ENCODE measurements around the gene INCENP. TPM values are rescaled to one million over a fixed set of nuclear protein-coding genes. Genes with fewer than 3 reads are reported as not detected.

Gene INCENP
- total and polyA plus RNA-seq, 10 of the 15 experiments (the other 5 are each of a cell fraction or from before 2014, with no cell fraction given), result 1.4 to 96.8 (median 29.0) TPM

- in situ Hi-C loops (cut with MboI), result no loop called here
- H3K4me1 ChIP-seq (ENCODE audit: control insufficient read depth, insufficient read depth, low read length), result no peaks in the 10 kb centered on the region
- H3K4me2 ChIP-seq (ENCODE audit: control insufficient read depth, insufficient read depth), result no peak overlapping the region
- no TSS peak for BruUV-seq (replicated peaks)
- peaks cover 19% of the 10 kb centered on the region for H3K79me2 ChIP-seq (ENCODE audit: control insufficient read depth, insufficient read depth, low read length)
- no peak for DNase-seq (ENCODE audit: low read depth, low spot score)
- no peak for FAIRE-seq
- H3K27me3 ChIP-seq (replicated peaks in 1 of 2; ENCODE audit: control insufficient read depth in 2 of 2, insufficient read depth in 2 of 2, low read length in 1 of 2), result no peaks in the 10 kb centered on the region
- ChIA-PET SMC1A (ENCODE audit: uncharacterized antibody, unreplicated experiment) (no interaction called here), POLR2A (interaction anchor here (0.5 kb wide), 1 partner anchor 381 kb away, joined by 4 read pairs; no protein-coding TSS in a partner anchor), RAD21 (ENCODE audit: unreplicated experiment) (no interaction called here), CTCF (no interaction called here)
- no peak for ATAC-seq
- H2AFZ ChIP-seq (ENCODE audit: control insufficient read depth, low read depth, low read length), result no peak overlapping the region
- H3K9me3 ChIP-seq (replicated peaks; ENCODE audit: control insufficient read depth, insufficient read depth, low read length), result no peaks in the 10 kb centered on the region
- H4K20me1 ChIP-seq (ENCODE audit: control insufficient read depth, insufficient read depth), result no peaks in the 10 kb centered on the region
- 90% methylated on average over 7 of the region's 7 CpGs for WGBS (ENCODE audit: insufficient coverage, insufficient replicate concordance, low lambda C conversion rate, missing lambda C conversion rate)
- intact Hi-C loops (cut with micrococcal nuclease; ENCODE audit: unreplicated experiment), result no loop called here
- H3K27ac ChIP-seq (ENCODE audit: control insufficient read depth, insufficient read depth), result no peak overlapping the region
- peaks cover 41 to 55% of the 10 kb centered on the region in 2 experiments for H3K36me3 ChIP-seq (ENCODE audit: control insufficient read depth in 2 of 2, insufficient read depth in 2 of 2, low read length in 1 of 2)
- no peak overlapping the region for H3K9ac ChIP-seq (ENCODE audit: control insufficient read depth, insufficient read depth, low read length)
- H3K4me3 ChIP-seq, result no peak overlapping the region
- TF ChIP-seq ZNF207 (IDR thresholded peaks at IDR 0.05; ENCODE audit: borderline replicate concordance), result no peak
- no peak for TF ChIP-seq ZBTB40 (IDR thresholded peaks at IDR 0.05; ENCODE audit: borderline replicate concordance)
- TF ChIP-seq IRF4 (IDR thresholded peaks at IDR 0.05; ENCODE audit: low read depth, low read length), result no peak
- TF ChIP-seq IRF3 (IDR thresholded peaks at IDR 0.05), result no peak
- no peak for TF ChIP-seq RFX5 (IDR thresholded peaks at IDR 0.05; ENCODE audit: low read depth, low read length)
- no peak for TF ChIP-seq NBN (IDR thresholded peaks at IDR 0.05)
- no peak for TF ChIP-seq ETV6 (conservative IDR thresholded peaks at IDR 0.05 in 1 of 2, IDR thresholded peaks at IDR 0.05 in 1 of 2; ENCODE audit: borderline replicate concordance in 1 of 2, low read depth in 1 of 2)
- TF ChIP-seq ZNF592 (IDR thresholded peaks at IDR 0.05), result no peak
- no peak for TF ChIP-seq RAD21 (IDR thresholded peaks at IDR 0.05; ENCODE audit: insufficient read depth, low read depth, low read length)
- TF ChIP-seq CBFB (IDR thresholded peaks at IDR 0.05; ENCODE audit: low read depth), result no peak
- TF ChIP-seq SRF (IDR thresholded peaks at IDR 0.05; ENCODE audit: low read depth in 2 of 2, low read length in 2 of 2), result no peak
- TF ChIP-seq ZNF274 (IDR thresholded peaks at IDR 0.05; ENCODE audit: insufficient read depth, insufficient read length), result no peak
- TF ChIP-seq ATF2 (IDR thresholded peaks at IDR 0.05; ENCODE audit: low read length), result no peak
These were observed 13.6 kb downstream of the INCENP start for GRCh38 chr11:62137276-62137861.
